ENCODE results near the gene TMPRSS11D.

TMPRSS11D gene

DNA sequence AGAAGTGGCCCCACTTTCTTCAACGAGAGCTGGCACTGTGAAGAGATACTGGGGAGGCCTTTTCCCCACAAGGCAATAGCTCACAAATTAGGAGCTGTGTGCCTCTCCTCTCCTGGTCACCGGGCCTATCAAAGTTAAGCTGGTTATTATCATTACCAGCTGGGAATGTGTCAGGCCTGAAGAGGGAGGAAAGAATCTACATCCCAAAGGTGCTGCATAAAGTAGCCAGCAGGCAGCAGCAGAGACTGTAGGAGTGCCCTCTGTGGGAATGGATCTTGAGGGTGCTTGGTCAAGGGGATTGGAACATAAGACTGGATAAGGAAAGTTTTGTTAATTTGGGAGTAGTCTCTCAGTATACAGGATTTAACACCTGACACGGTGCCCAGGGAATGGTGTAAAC is 9.1 kb upstream of the TMPRSS11D start:
- Histone ChIP-seq H3K9ac (ENCODE audit: low read length in 5 of 5) (no peak overlapping the region), H3K27me3 (ENCODE audit: control insufficient read depth in 5 of 5, insufficient read depth in 4 of 5, low read length in 5 of 5) (no peaks in the 10 kb centered on the region), H3K36me3 (ENCODE audit: control insufficient read depth in 5 of 5, insufficient read depth in 5 of 5, low read length in 5 of 5) (no peaks in the 10 kb centered on the region), H3K27ac (ENCODE audit: low read depth, low read length) (no peak overlapping the region), H3K4me1 (ENCODE audit: control insufficient read depth in 5 of 5, insufficient read depth in 5 of 5, low read length in 5 of 5) (no peaks in the 10 kb centered on the region), H3K9me3 (ENCODE audit: control insufficient read depth in 5 of 5, low read length in 5 of 5) (no peaks in the 10 kb centered on the region), H3K4me3 (ENCODE audit: low read depth in 1 of 5, low read length in 5 of 5) (no peak overlapping the region)

DNA sequence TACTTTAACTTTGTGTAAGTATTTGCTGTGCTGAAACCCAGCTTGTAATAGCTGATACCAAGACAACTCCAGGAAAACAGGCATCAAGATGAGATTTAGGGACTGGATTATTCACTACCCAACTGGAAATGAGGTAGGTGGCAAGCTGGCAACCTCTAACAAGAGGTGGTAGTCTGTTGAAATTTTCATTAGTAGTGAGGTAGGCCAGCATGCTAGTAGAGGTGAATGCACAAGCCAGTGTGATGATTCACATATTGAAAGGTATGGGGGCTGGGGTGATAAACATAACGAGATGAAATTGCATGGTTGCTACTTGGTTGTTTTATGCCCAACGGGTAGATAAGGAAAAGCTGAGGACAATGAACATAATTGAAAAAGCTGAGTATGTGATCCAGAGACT is 8.5 kb upstream of the TMPRSS11D start:
- no peaks in the 10 kb centered on the region for H3K9me3 ChIP-seq (ENCODE audit: control insufficient read depth in 5 of 5, low read length in 5 of 5)
- H3K27me3 ChIP-seq (ENCODE audit: control insufficient read depth in 5 of 5, insufficient read depth in 4 of 5, low read length in 5 of 5): no peaks in the 10 kb centered on the region
- no peaks in the 10 kb centered on the region for H3K4me1 ChIP-seq (ENCODE audit: control insufficient read depth in 5 of 5, insufficient read depth in 5 of 5, low read length in 5 of 5)
- no peak overlapping the region for H3K9ac ChIP-seq (ENCODE audit: low read length in 5 of 5)
- H3K36me3 ChIP-seq (ENCODE audit: control insufficient read depth in 5 of 5, insufficient read depth in 5 of 5, low read length in 5 of 5): no peaks in the 10 kb centered on the region
- no peak overlapping the region for H3K27ac ChIP-seq (ENCODE audit: low read depth, low read length)
- H3K4me3 ChIP-seq (ENCODE audit: low read depth in 1 of 5, low read length in 5 of 5): no peak overlapping the region

DNA sequence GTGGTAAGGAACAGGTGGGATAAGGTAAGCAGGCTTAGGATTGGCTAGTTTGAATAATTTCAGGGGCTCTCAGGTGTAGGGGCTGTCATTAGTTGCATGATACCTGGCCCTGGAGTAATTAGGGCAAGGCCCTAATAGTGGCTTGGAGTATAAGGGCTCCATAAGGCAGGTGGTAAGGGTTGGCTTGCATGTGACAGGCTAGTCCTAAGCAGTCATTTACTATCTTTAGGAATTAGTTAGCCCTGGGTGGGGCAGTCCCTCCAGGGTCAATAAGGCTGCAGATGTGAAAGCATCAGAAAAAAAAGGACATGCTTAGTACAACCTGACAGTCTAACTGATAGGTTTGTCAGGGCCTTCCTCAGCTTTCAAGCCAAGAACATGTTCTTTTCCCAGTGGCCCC is 7.8 kb upstream of the TMPRSS11D start:
- Histone ChIP-seq H3K27ac (ENCODE audit: low read depth, low read length) (no peak overlapping the region), H3K27me3 (ENCODE audit: control insufficient read depth in 5 of 5, insufficient read depth in 4 of 5, low read length in 5 of 5) (no peaks in the 10 kb centered on the region), H3K4me3 (ENCODE audit: low read depth in 1 of 5, low read length in 5 of 5) (no peak overlapping the region), H3K36me3 (ENCODE audit: control insufficient read depth in 5 of 5, insufficient read depth in 5 of 5, low read length in 5 of 5) (no peaks in the 10 kb centered on the region), H3K9ac (ENCODE audit: low read length in 5 of 5) (no peak overlapping the region), H3K4me1 (ENCODE audit: control insufficient read depth in 5 of 5, insufficient read depth in 5 of 5, low read length in 5 of 5) (no peaks in the 10 kb centered on the region), H3K9me3 (ENCODE audit: control insufficient read depth in 5 of 5, low read length in 5 of 5) (no peaks in the 10 kb centered on the region)

DNA sequence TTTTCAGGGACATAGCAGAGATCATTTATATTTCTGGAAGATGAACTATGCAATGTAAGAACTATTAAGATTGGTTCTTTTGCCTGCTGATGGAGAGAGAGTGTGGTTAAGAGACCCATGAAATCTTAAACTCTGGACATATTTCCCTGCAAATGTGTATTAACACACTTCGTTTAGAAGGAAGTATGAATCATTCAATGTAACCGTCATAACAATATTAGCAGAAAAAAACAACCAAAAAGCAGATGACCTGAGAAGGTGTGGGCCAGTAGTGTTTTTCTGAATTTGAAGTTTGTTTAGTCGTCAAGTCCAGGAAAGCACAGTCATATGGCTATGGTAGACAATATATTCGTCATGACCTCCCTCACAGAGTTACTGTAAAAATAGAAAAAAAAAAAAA is 2.5 kb upstream of the TMPRSS11D start:
- Histone ChIP-seq H3K4me3 (ENCODE audit: low read depth in 1 of 5, low read length in 5 of 5) (no peak overlapping the region), H3K9ac (ENCODE audit: low read length in 5 of 5) (no peak overlapping the region), H3K9me3 (ENCODE audit: control insufficient read depth in 5 of 5, low read length in 5 of 5) (no peaks in the 10 kb centered on the region), H3K4me1 (ENCODE audit: control insufficient read depth in 5 of 5, insufficient read depth in 5 of 5, low read length in 5 of 5) (no peaks in the 10 kb centered on the region), H3K27me3 (ENCODE audit: control insufficient read depth in 5 of 5, insufficient read depth in 4 of 5, low read length in 5 of 5) (no peaks in the 10 kb centered on the region), H3K27ac (ENCODE audit: low read depth, low read length) (no peak overlapping the region), H3K36me3 (ENCODE audit: control insufficient read depth in 5 of 5, insufficient read depth in 5 of 5, low read length in 5 of 5) (no peaks in the 10 kb centered on the region)

DNA sequence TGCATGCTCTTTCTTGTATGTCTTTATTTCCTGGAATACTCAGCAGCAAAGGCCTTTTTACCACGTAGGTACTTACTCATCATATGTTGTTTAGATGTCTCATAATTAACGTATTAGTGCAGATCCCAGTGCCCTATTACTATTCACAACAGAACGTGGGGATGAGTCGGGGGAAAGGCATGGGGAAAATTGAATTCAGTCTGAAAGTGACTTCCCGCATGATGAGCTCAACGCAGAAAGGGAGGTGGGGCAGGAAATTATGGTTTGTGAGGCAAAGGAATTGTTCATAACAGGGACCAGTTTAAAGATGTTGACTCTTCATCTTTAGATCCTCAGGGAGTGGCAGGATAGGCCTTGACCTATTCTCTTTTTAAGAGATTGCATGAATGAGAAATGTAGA is 2.0 kb upstream of the TMPRSS11D start:
- no peak overlapping the region for H3K27ac ChIP-seq (ENCODE audit: low read depth, low read length)
- H3K4me1 ChIP-seq (ENCODE audit: control insufficient read depth in 5 of 5, insufficient read depth in 5 of 5, low read length in 5 of 5): no peaks in the 10 kb centered on the region
- H3K9ac ChIP-seq (ENCODE audit: low read length in 5 of 5): no peak overlapping the region
- H3K9me3 ChIP-seq (ENCODE audit: control insufficient read depth in 5 of 5, low read length in 5 of 5): no peaks in the 10 kb centered on the region
- H3K36me3 ChIP-seq (ENCODE audit: control insufficient read depth in 5 of 5, insufficient read depth in 5 of 5, low read length in 5 of 5): no peaks in the 10 kb centered on the region
- no peaks in the 10 kb centered on the region for H3K27me3 ChIP-seq (ENCODE audit: control insufficient read depth in 5 of 5, insufficient read depth in 4 of 5, low read length in 5 of 5)
- no peak overlapping the region for H3K4me3 ChIP-seq (ENCODE audit: low read depth in 1 of 5, low read length in 5 of 5)

DNA sequence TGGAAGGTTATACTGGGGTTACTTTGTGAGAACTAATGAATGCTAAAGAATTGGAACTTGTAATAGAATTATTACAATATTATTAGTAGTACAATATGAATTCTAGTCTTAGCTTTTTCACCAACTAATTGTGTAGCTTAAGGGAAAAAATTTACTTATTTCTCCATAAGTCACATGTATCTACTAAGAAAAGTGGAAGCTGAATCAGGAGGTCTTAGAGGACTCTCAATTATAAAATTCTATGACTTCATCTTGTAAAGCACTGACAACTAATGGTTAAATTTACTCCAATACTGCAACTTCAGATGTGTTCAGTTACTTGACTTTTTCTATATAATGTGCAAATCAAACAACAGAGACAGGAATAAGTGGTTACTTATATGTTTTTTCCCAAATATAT is 899 bp upstream of the TMPRSS11D start:
- H3K4me1 ChIP-seq (ENCODE audit: control insufficient read depth in 5 of 5, insufficient read depth in 5 of 5, low read length in 5 of 5): no peaks in the 10 kb centered on the region
- H3K4me3 ChIP-seq (ENCODE audit: low read depth in 1 of 5, low read length in 5 of 5): no peak overlapping the region
- no peaks in the 10 kb centered on the region for H3K36me3 ChIP-seq (ENCODE audit: control insufficient read depth in 5 of 5, insufficient read depth in 5 of 5, low read length in 5 of 5)
- no peak overlapping the region for H3K9ac ChIP-seq (ENCODE audit: low read length in 5 of 5)
- H3K27me3 ChIP-seq (ENCODE audit: control insufficient read depth in 5 of 5, insufficient read depth in 4 of 5, low read length in 5 of 5): no peaks in the 10 kb centered on the region
- no peak overlapping the region for H3K27ac ChIP-seq (ENCODE audit: low read depth, low read length)
- no peaks in the 10 kb centered on the region for H3K9me3 ChIP-seq (ENCODE audit: control insufficient read depth in 5 of 5, low read length in 5 of 5)

DNA sequence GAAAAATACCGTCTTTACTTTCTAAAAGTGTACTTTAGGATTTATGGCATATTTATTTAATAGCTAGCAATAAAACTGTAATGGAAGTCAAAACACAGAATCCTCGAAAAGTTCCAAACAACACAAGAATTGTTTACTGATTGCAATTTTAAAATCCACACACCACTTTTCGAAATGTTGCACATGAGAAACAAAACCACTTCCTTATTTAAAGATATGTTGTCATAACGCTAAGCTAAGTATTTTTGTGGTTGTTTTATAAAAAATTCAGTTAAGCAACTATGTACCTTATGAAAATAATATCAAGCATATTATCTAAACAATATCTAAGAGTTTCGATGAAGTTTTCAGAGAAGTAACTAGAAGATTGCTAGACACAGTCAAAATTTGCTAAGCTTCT is 344 bp downstream of the TMPRSS11D start:
- no peaks in the 10 kb centered on the region for H3K36me3 ChIP-seq (ENCODE audit: control insufficient read depth in 5 of 5, insufficient read depth in 5 of 5, low read length in 5 of 5)
- no peak overlapping the region for H3K27ac ChIP-seq (ENCODE audit: low read depth, low read length)
- H3K9me3 ChIP-seq (ENCODE audit: control insufficient read depth in 5 of 5, low read length in 5 of 5): no peaks in the 10 kb centered on the region
- H3K27me3 ChIP-seq (ENCODE audit: control insufficient read depth in 5 of 5, insufficient read depth in 4 of 5, low read length in 5 of 5): no peaks in the 10 kb centered on the region
- no peak overlapping the region for H3K9ac ChIP-seq (ENCODE audit: low read length in 5 of 5)
- no peak overlapping the region for H3K4me3 ChIP-seq (ENCODE audit: low read depth in 1 of 5, low read length in 5 of 5)
- peaks cover 0 to 4% (median 0%) of the 10 kb centered on the region in 5 donors for H3K4me1 ChIP-seq (ENCODE audit: control insufficient read depth in 5 of 5, insufficient read depth in 5 of 5, low read length in 5 of 5)

DNA sequence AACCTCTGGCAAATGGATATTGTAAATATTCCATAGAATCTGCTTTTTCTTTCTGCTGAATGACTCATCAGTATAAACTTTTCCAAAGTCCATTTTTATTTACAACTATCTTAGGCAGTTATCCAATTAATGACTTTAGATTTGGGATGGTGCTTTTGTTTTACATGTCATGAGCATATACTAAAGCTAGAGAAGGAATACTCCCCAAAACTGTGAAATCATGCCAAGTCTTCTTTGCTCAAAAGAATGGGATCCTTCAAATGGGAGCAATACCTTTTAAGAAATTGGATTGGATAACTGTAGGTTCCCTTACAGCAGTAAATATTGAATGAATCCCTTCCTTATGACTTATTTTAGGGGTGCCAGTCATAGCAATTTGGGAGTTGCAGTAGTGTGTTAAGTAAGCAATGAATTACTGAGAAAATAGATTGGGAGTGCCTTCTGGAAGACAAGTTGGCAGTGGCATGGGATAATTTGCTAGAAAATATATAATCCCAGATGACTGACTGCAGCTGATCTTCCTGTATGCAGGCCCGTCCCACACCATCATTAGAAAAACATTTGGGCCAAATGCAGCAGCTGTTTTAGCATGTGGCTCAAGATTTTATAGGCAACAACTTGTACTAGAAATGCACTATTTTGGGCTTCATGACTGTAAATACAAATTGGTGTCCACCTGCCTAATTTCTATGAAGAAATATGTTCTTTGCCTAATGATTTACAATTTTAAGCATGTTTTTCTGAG is 2.8 kb downstream of the TMPRSS11D start:
- Histone ChIP-seq H3K27me3 (ENCODE audit: control insufficient read depth in 5 of 5, insufficient read depth in 4 of 5, low read length in 5 of 5) (no peaks in the 10 kb centered on the region), H3K27ac (ENCODE audit: low read depth, low read length) (no peak overlapping the region), H3K9me3 (ENCODE audit: control insufficient read depth in 5 of 5, low read length in 5 of 5) (no peaks in the 10 kb centered on the region), H3K4me3 (ENCODE audit: low read depth in 1 of 5, low read length in 5 of 5) (no peak overlapping the region), H3K9ac (ENCODE audit: low read length in 5 of 5) (no peak overlapping the region), H3K4me1 (ENCODE audit: control insufficient read depth in 5 of 5, insufficient read depth in 5 of 5, low read length in 5 of 5) (peaks cover 0 to 4% (median 0%) of the 10 kb centered on the region in 5 donors), H3K36me3 (ENCODE audit: control insufficient read depth in 5 of 5, insufficient read depth in 5 of 5, low read length in 5 of 5) (no peaks in the 10 kb centered on the region)

DNA sequence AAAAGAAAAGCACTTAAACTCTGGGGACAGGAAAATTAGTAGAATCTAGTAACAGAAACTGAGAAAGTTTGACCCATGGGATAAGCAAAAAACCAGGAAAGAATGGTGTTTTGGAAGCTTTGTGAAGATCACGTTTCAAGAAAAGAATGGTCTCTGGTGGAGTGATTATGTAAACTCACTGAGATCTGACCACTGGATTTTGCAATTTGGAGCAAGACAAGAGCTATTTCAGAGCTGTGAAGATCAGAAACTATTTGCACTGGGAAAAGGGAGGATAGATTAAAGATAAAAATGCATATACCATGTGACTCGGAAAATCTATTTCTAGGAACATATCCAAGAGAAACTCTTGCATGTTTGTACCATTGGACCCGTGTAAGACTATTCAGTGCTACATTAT is 4.3 kb downstream of the TMPRSS11D start:
- Histone ChIP-seq H3K9ac (ENCODE audit: low read length in 5 of 5) (no peak overlapping the region), H3K4me3 (ENCODE audit: low read depth in 1 of 5, low read length in 5 of 5) (no peak overlapping the region), H3K27me3 (ENCODE audit: control insufficient read depth in 5 of 5, insufficient read depth in 4 of 5, low read length in 5 of 5) (no peaks in the 10 kb centered on the region), H3K4me1 (ENCODE audit: control insufficient read depth in 5 of 5, insufficient read depth in 5 of 5, low read length in 5 of 5) (peaks cover 0 to 11% (median 5%) of the 10 kb centered on the region in 5 donors), H3K36me3 (ENCODE audit: control insufficient read depth in 5 of 5, insufficient read depth in 5 of 5, low read length in 5 of 5) (no peaks in the 10 kb centered on the region), H3K9me3 (ENCODE audit: control insufficient read depth in 5 of 5, low read length in 5 of 5) (no peaks in the 10 kb centered on the region), H3K27ac (ENCODE audit: low read depth, low read length) (no peak overlapping the region)

DNA sequence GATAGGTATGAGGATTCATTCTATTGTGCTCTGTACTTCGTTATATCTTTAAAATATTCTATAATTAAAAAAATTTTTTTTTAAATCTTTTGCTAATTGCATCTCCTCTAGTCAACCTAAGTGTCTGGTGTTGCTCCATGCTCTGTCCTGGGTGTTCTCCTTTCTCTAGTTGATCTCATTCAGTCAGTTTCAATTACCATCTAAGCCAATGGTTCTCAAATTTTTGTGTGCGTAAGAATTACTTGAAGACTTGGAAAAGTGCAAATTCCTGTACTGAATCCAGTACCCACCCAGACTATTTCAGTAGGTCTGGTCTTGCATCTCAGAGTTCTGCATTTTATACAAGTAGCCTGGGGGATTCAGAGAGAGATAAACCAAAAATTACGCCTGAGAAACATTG is 6.7 kb downstream of the TMPRSS11D start:
- H3K9me3 ChIP-seq (ENCODE audit: control insufficient read depth in 5 of 5, low read length in 5 of 5): no peaks in the 10 kb centered on the region
- H3K4me3 ChIP-seq (ENCODE audit: low read depth in 1 of 5, low read length in 5 of 5): no peak overlapping the region
- peaks cover 0 to 22% (median 5%) of the 10 kb centered on the region in 5 donors for H3K4me1 ChIP-seq (ENCODE audit: control insufficient read depth in 5 of 5, insufficient read depth in 5 of 5, low read length in 5 of 5)
- no peak overlapping the region for H3K27ac ChIP-seq (ENCODE audit: low read depth, low read length)
- no peak overlapping the region for H3K9ac ChIP-seq (ENCODE audit: low read length in 5 of 5)
- H3K36me3 ChIP-seq (ENCODE audit: control insufficient read depth in 5 of 5, insufficient read depth in 5 of 5, low read length in 5 of 5): no peaks in the 10 kb centered on the region
- no peaks in the 10 kb centered on the region for H3K27me3 ChIP-seq (ENCODE audit: control insufficient read depth in 5 of 5, insufficient read depth in 4 of 5, low read length in 5 of 5)
